ENCODE results near the gene PDLIM7.
A peak's percentile ranks its signal among the peaks of the same experiment; 100 is the strongest.

DNA sequence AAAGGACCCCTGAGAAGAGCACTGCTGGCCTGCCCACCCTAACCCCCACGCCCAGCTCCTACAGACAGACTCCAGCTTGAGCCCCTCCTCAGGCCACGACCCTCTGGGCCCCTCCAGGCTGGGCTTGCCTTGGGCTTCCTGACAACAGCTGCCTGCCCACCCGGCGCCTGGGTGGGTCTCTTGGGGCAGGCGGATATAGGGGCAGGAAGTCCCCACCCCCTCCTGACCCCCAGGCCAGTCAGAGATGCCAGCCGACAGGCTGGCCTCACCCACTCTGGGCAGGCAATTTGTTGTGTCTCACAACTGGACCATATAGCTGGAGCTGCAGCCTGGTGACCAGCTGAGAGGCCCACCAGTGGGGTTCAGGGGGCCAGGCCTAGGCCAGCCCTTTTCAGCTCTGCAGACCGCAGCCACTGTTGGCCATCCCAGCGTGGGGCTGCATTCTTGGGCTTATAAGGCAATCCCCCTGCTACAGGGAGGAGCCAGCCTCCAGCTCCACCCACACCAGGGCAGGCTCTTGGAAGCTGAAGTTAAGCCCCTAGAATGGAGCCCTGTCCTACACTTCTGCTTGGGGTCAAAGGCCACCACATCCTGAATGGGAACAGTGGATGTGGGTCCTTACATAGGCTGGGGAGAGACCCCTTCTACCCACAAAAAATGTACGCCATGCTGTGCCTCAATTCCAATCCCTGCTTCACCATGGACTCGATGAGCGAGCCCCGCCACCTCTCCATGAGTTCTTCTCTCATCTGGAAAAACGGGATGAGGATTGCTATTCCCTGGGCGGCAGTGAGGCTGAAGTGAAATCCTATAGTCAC is 2.0 kb downstream of the PDLIM7 start:
- TF ChIP-seq EZH2 (IDR thresholded peaks at IDR 0.05; ENCODE audit: borderline replicate concordance, control insufficient read depth, low read depth, low read length) = no peak
- TF ChIP-seq, protein P1, sequence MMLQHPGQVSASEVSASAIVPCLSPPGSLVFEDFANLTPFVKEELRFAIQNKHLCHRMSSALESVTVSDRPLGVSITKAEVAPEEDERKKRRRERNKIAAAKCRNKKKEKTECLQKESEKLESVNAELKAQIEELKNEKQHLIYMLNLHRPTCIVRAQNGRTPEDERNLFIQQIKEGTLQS (IDR thresholded peaks at IDR 0.05; ENCODE audit: borderline replicate concordance, extremely low read depth, low read depth, low read length) = no peak
- TF ChIP-seq, protein P2, sequence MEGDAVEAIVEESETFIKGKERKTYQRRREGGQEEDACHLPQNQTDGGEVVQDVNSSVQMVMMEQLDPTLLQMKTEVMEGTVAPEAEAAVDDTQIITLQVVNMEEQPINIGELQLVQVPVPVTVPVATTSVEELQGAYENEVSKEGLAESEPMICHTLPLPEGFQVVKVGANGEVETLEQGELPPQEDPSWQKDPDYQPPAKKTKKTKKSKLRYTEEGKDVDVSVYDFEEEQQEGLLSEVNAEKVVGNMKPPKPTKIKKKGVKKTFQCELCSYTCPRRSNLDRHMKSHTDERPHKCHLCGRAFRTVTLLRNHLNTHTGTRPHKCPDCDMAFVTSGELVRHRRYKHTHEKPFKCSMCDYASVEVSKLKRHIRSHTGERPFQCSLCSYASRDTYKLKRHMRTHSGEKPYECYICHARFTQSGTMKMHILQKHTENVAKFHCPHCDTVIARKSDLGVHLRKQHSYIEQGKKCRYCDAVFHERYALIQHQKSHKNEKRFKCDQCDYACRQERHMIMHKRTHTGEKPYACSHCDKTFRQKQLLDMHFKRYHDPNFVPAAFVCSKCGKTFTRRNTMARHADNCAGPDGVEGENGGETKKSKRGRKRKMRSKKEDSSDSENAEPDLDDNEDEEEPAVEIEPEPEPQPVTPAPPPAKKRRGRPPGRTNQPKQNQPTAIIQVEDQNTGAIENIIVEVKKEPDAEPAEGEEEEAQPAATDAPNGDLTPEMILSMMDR (IDR thresholded peaks at IDR 0.05 in 2 of 3, conservative IDR thresholded peaks at IDR 0.05 in 1 of 3; ENCODE audit: control insufficient read depth in 2 of 3, extremely low read depth in 1 of 3, insufficient read depth in 1 of 3, low read depth in 3 of 3, low read length in 3 of 3) = no peak
- TF ChIP-seq GABPA (IDR thresholded peaks at IDR 0.05; ENCODE audit: low read depth) = no peak
- TF ChIP-seq NR2C2 (IDR thresholded peaks at IDR 0.05; ENCODE audit: borderline replicate concordance, control insufficient read depth, insufficient read length, low read depth) = no peak
- no peak for TF ChIP-seq TAF1 (IDR thresholded peaks at IDR 0.05; ENCODE audit: borderline replicate concordance, low read depth, low read length)
- no peak for TF ChIP-seq EP300 (IDR thresholded peaks at IDR 0.05; ENCODE audit: borderline replicate concordance in 1 of 2, control insufficient read depth in 1 of 2, low read depth in 2 of 2, low read length in 2 of 2)
- no peak for TF ChIP-seq POLR2AphosphoS2 (IDR thresholded peaks at IDR 0.05; ENCODE audit: low read depth, low read length)
- no peak for TF ChIP-seq CREM (IDR thresholded peaks at IDR 0.05; ENCODE audit: low read depth)
- TF ChIP-seq POLR2A (IDR thresholded peaks at IDR 0.05; ENCODE audit: low read depth, low read length) = 0 out of 2 replicates have a peak, but pooled peaks have one; percentile 2
- TF ChIP-seq, protein P3, sequence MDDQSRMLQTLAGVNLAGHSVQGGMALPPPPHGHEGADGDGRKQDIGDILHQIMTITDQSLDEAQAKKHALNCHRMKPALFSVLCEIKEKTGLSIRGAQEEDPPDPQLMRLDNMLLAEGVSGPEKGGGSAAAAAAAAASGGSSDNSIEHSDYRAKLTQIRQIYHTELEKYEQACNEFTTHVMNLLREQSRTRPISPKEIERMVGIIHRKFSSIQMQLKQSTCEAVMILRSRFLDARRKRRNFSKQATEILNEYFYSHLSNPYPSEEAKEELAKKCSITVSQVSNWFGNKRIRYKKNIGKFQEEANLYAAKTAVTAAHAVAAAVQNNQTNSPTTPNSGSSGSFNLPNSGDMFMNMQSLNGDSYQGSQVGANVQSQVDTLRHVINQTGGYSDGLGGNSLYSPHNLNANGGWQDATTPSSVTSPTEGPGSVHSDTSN (IDR thresholded peaks at IDR 0.05; ENCODE audit: insufficient replicate concordance, low read depth, low read length) = no peak
- TF ChIP-seq SP1 (IDR thresholded peaks at IDR 0.05; ENCODE audit: low read depth, low read length) = no peak
- TF ChIP-seq, protein P4, sequence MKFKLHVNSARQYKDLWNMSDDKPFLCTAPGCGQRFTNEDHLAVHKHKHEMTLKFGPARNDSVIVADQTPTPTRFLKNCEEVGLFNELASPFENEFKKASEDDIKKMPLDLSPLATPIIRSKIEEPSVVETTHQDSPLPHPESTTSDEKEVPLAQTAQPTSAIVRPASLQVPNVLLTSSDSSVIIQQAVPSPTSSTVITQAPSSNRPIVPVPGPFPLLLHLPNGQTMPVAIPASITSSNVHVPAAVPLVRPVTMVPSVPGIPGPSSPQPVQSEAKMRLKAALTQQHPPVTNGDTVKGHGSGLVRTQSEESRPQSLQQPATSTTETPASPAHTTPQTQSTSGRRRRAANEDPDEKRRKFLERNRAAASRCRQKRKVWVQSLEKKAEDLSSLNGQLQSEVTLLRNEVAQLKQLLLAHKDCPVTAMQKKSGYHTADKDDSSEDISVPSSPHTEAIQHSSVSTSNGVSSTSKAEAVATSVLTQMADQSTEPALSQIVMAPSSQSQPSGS (IDR thresholded peaks at IDR 0.05; ENCODE audit: low read length) = no peak
- TF ChIP-seq MYC (IDR thresholded peaks at IDR 0.05; ENCODE audit: insufficient read depth, insufficient read length, insufficient replicate concordance, low read length, severe bottlenecking) = no peak

Measured in GM12878 (cell line).